SU-DHL-6 (cell line): Measurements from ENCODE around the gene XYLB.
"Not testable (repeated sequence)": the region's sequence is repeated elsewhere in the genome, so short reads cannot be mapped to it uniquely, and the experiment has no call there.

ENCODE experiments used
- H2AFZ ChIP-seq: fragments of 200-600 bp; sonication (generic); 2 replicates; pipeline ENCODE4 v1.6.1; 2014; ENCODE audit warnings: low read depth, mild to moderate bottlenecking, moderate library complexity, mixed read lengths, antibody characterized with exemption, low read length; ENCODE audit not compliant: severe bottlenecking
- H3F3A ChIP-seq: fragments of 200-600 bp; shearing (Covaris generic); 2 replicates; pipeline ENCODE4 v1.6.0; 2016; ENCODE audit warnings: antibody characterized with exemption, mild to moderate bottlenecking; ENCODE audit not compliant: insufficient read depth
- H3K27ac ChIP-seq: fragments of 200-600 bp; sonication (generic); 2 replicates; pipeline ENCODE4 v1.5.1; 2016; ENCODE audit warnings: low read depth, mild to moderate bottlenecking, low read length, moderate library complexity, mixed read lengths
- H3K27me3 ChIP-seq: fragments of 200-600 bp; sonication (generic), shearing (Covaris generic); 2 replicates; pipeline ENCODE4 v1.6.0; 2014; ENCODE audit warnings: mild to moderate bottlenecking, low read length
- H3K36me3 ChIP-seq: fragments of 200-600 bp; sonication (generic); 2 replicates; pipeline ENCODE4 v1.6.1; 2014; ENCODE audit warnings: mild to moderate bottlenecking, low read length, mixed read lengths
- H3K4me2 ChIP-seq: fragments of 300-600, 200-600 bp; shearing (Covaris generic), sonication (generic); 2 replicates; pipeline ENCODE4 v1.6.0; 2014; ENCODE audit warnings: low read length, low read depth, mild to moderate bottlenecking; ENCODE audit not compliant: poor library complexity, severe bottlenecking
- H3K4me3 ChIP-seq: fragments of 200-600 bp; sonication (generic); 2 replicates; pipeline ENCODE4 v1.5.1; 2014; ENCODE audit warnings: antibody characterized with exemption, low read length, mild to moderate bottlenecking, mixed read lengths; ENCODE audit not compliant: insufficient read depth, poor library complexity, severe bottlenecking
- H3K79me2 ChIP-seq: fragments of 200-600 bp; sonication (generic); 2 replicates; pipeline ENCODE4 v1.6.1; 2014; ENCODE audit warnings: mild to moderate bottlenecking, low read length, moderate library complexity; ENCODE audit not compliant: insufficient read depth
- H3K9ac ChIP-seq: fragments of 200-600 bp; sonication (generic); 2 replicates; pipeline ENCODE4 v1.7.0; 2014; ENCODE audit warnings: mild to moderate bottlenecking, low read length
- H3K9me2 ChIP-seq: fragments of 200-600 bp; sonication (generic); replicated peaks from 2 replicates; pipeline ENCODE4 v1.6.1; 2014; ENCODE audit warnings: low read length; ENCODE audit not compliant: insufficient read depth
- H3K9me3 ChIP-seq: fragments of 200-600 bp; sonication (generic); 2 replicates; pipeline ENCODE4 v1.6.1; 2014; ENCODE audit warnings: low read length, mixed read lengths; ENCODE audit not compliant: insufficient read depth
- H4K20me1 ChIP-seq: fragments of 200-600 bp; sonication (generic); 2 replicates; pipeline ENCODE4 v1.6.1; 2014; ENCODE audit warnings: low read depth, mild to moderate bottlenecking, antibody characterized with exemption, low read length, moderate library complexity, mixed read lengths
- EZH2phosphoT487 ChIP-seq: fragments of 200-600 bp; sonication (generic), shearing (Covaris generic); conservative IDR thresholded peaks from 2 replicates; pipeline ENCODE4 v1.6.1; 2018; ENCODE audit warnings: mild to moderate bottlenecking, antibody characterized with exemption, low read length, moderate library complexity, mixed read lengths
- TF ChIP-seq, protein P1 (sequence below): fragments of 200-600 bp; sonication (generic); IDR thresholded peaks from one replicate; pipeline ENCODE4 v1.5.1; 2017; ENCODE audit warnings: antibody characterized with exemption, mild to moderate bottlenecking, low read length, moderate library complexity; ENCODE audit not compliant: insufficient read depth, poor library complexity, severe bottlenecking

XYLB gene

DNA sequence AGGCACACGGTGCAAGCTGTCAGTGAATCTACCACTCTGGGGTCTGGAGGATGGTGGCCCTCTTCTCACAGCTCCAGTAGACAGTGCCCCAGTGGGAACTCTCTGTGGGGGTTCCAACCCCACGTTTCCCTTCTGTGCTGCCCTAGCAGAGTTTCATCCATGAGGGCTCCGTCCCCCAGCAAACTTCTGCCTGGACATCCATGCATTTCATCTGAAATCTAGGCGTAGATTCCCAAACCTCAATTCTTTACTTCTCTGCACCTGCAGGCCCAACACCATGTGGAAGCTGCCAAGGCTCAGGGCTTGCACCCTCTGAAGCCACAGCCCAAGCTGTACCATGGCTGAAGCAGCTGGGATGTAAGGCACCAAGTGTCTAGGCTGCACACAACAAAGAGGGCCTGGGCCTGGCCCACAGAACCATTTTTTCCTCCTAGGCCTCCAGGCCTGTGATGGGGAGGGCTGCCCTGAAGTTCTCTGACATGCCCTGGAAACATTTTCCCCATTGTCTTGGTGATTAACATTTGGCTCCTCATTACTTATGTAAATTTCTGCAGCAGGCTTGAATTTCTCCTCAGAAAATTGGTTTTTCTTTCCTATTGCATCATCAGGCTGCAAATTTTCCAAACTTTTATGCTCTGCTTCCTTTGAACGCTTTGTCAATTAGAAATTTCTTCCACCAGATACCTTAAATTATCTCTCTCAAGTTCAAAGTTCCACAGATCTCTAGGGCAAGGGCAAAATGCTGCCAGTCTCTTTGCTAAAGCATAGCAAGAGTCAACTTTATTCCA lies 86.5 kb downstream of the XYLB start:
- not testable (repeated sequence) for H3K4me3 ChIP-seq, H3K27me3 ChIP-seq
- peaks cover 22% of the 10 kb centered on the region for H3K9me3 ChIP-seq

DNA sequence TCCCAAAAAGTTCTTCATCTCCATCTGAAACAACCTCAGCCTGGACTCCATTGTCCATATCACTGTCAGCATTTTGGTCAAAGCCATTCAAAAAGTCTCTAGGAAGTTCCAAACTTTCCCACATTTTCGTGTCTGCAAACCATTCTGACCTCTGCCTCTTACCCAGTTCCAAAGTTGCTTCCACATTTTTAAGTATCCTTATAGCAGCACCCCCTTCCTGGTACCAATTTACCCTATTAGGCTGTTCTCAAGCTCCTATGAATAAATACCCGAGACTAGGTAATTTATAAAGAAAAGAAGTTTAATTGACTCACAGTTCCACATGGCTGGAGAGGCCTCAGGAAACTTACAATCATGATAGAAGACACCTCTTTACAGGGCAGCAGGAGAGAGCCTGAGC lies 87.1 kb downstream of the XYLB start:
- not testable (repeated sequence) for H3K9me2 ChIP-seq, H3K4me2 ChIP-seq, H4K20me1 ChIP-seq, H3K27ac ChIP-seq, H3K36me3 ChIP-seq, H3F3A ChIP-seq, H3K4me3 ChIP-seq, H3K79me2 ChIP-seq, H3K27me3 ChIP-seq, H2AFZ ChIP-seq, H3K9ac ChIP-seq
- H3K9me3 ChIP-seq: peaks cover 28% of the 10 kb centered on the region

More for the DNA sequence above, 86.5 kb downstream of the XYLB start:
- not testable (repeated sequence) for H3K9me2 ChIP-seq, H3K4me2 ChIP-seq, H3K79me2 ChIP-seq, H3K9ac ChIP-seq, H4K20me1 ChIP-seq, H3K27ac ChIP-seq, H3K36me3 ChIP-seq, H2AFZ ChIP-seq, H3F3A ChIP-seq

DNA sequence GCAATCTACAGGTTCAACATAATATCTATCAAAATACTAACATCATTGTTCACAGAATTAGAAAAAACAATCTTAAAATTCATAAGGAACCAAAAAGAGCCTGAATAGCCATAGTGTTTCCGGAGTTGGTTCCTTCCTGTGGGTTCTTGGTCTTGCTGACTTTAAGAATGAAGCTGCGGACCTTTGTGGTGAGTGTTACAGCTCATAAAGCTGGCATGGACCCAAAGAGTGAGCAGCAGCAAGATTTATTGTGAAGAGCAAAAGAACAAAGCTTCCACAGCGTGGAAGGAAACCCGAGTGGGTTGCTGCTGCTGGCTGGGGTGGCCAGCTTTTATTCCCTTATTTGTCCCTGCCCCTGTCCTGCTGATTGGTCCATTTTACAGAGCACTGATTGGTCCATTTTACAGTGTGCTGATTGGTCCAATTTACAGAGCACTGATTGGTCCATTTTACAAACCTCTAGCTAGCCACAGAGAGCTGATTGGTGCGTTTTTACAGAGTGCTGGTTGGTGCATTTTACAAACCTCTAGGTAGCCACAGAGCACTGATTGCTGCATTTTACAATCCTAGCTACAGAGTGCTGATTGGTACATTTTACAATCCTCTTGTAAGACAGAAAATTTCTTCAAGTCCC lies 92.0 kb downstream of the XYLB start:
- H3K27ac ChIP-seq, H3K9ac ChIP-seq, H3K9me2 ChIP-seq, H3K27me3 ChIP-seq, H3K79me2 ChIP-seq, H2AFZ ChIP-seq, H3K4me3 ChIP-seq, H3F3A ChIP-seq, H3K4me2 ChIP-seq, H3K36me3 ChIP-seq, H4K20me1 ChIP-seq: not testable (repeated sequence)
- peaks cover 17% of the 10 kb centered on the region; the same call in 1 of the 2 replicates for H3K9me3 ChIP-seq

DNA sequence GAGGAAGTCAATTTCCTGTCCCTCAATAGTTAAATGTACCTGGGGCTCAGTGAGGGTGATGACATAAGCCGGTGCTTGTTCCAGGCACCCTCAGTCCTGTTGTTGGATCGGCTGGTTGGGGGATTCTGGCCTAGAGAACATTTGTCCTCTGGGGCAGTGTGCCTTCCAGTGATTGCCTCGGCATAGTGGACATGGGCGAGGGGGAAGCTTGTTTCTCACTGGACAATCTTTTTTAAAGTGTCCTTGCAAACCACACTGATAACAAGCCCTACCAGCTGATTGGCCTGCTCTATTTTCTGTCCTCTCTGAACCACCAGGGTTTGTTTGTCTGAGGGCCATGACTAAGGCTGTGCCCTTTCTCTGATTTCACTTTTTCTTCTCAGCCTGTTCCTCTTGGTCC lies 96.6 kb downstream of the XYLB start:
- H3K4me2 ChIP-seq, H3K9ac ChIP-seq, H4K20me1 ChIP-seq, H3K27me3 ChIP-seq, H3K9me3 ChIP-seq, H3F3A ChIP-seq, H3K9me2 ChIP-seq, H3K27ac ChIP-seq, H3K4me3 ChIP-seq, H3K79me2 ChIP-seq, H3K36me3 ChIP-seq, H2AFZ ChIP-seq: not testable (repeated sequence)

DNA sequence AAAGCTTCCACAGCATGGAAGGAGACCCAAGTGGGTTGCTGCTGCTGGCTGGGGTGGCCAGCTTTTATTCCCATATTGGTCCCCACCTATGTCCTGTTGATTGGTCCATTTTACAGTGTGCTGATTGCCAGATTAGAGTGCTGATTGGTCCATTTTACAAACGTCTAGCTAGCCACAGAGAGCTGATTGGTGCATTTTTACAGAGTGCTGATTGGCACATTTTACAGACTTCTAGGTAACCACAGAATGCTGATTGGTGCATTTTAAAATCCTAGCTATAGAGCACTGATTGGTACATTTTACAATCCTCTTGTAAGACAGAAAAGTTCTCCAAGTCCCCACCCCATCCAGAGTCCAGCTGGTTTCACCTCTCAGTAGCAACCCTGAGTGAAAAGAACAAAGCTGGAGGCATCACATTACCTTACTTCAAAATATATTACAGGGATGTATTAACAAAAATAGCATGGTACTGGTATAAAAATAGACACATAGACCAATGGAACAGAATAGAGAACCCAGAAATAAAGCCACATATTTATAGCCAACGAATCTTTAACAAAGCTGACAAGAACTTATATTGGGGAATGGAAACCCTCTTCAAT lies 99.6 kb downstream of the XYLB start:
- no peak overlapping the region for H3K9ac ChIP-seq
- no peaks in the 10 kb centered on the region for H3F3A ChIP-seq
- no peaks in the 10 kb centered on the region for H3K9me3 ChIP-seq
- no peaks in the 10 kb centered on the region for H4K20me1 ChIP-seq
- no peaks in the 10 kb centered on the region for H3K79me2 ChIP-seq
- no peaks in the 10 kb centered on the region for H3K36me3 ChIP-seq
- no peaks in the 10 kb centered on the region for H3K27me3 ChIP-seq
- H3K4me2 ChIP-seq: no peak overlapping the region
- no peak overlapping the region for H3K27ac ChIP-seq
- TF ChIP-seq, protein P1, sequence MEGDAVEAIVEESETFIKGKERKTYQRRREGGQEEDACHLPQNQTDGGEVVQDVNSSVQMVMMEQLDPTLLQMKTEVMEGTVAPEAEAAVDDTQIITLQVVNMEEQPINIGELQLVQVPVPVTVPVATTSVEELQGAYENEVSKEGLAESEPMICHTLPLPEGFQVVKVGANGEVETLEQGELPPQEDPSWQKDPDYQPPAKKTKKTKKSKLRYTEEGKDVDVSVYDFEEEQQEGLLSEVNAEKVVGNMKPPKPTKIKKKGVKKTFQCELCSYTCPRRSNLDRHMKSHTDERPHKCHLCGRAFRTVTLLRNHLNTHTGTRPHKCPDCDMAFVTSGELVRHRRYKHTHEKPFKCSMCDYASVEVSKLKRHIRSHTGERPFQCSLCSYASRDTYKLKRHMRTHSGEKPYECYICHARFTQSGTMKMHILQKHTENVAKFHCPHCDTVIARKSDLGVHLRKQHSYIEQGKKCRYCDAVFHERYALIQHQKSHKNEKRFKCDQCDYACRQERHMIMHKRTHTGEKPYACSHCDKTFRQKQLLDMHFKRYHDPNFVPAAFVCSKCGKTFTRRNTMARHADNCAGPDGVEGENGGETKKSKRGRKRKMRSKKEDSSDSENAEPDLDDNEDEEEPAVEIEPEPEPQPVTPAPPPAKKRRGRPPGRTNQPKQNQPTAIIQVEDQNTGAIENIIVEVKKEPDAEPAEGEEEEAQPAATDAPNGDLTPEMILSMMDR: no peak
- no peak for TF ChIP-seq EZH2phosphoT487
- H2AFZ ChIP-seq: no peak overlapping the region
- H3K9me2 ChIP-seq: no peaks in the 10 kb centered on the region
- H3K4me3 ChIP-seq: no peak overlapping the region
